GM23248 (cell line): ENCODE data around the gene LUC7L3.

Experiments
- EZH2 ChIP-seq: fragments of 200-600 bp; sonication (generic); IDR thresholded peaks from 2 replicates; pipeline ENCODE4 v1.6.1; 2018; ENCODE audit warnings: antibody characterized with exemption, mild to moderate bottlenecking; ENCODE audit not compliant: insufficient read depth, poor library complexity, severe bottlenecking
- EZH2phosphoT487 ChIP-seq: fragments of 200-600 bp; sonication (generic); IDR thresholded peaks from 2 replicates; pipeline ENCODE4 v1.6.1; 2018; ENCODE audit warnings: antibody characterized with exemption, moderate library complexity, mild to moderate bottlenecking, low read depth; ENCODE audit not compliant: insufficient read depth

DNA sequence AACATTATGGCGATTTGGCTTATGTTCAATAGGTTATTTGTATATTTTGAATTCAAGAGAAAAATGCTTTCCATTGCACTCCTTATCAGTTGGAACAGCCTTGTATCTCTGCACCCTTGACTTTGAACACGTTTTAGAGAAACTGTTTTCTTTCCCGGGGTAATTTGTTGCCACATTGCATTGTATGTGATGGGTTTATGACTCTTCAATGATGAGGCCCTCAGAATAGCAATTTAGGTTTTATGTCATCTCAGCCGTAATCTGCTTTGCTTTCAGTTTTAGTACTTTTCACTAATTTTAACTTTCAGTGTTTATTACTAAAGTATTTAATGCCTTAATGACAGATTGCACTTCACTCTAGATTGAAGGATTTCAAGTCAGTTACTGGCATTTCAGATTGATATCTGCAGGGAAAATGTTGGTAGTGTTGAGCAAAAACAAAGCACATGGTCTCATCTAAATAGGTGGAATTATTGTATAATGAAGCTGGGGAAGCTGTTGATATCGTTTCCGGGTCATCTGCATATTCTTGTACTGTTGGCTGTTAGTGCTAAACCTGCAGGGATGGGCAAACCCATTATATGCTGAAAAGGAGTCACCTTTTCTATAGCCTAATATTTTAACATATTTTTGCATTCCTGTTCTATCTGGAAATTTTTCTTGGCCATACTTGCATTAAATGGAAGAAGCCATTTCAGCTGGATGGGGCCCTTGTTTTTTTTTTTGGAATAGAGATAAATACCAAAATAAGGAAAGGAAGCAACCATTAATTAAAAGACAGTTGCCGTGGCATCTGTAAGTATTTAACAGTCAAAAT is 2.0 kb downstream of the LUC7L3 start:
- TF ChIP-seq EZH2 (no peak), EZH2phosphoT487 (no peak)
